ENCODE results near the gene CASP8AP2. TPM values are rescaled to one million over a fixed set of nuclear protein-coding genes. Genes with fewer than 3 reads are reported as not detected.

Gene CASP8AP2
- total and polyA plus RNA-seq, 2 donors (not counting 3 experiments of a cell fraction or from before 2014, with no cell fraction given): 4.7 to 22.0 TPM

DNA sequence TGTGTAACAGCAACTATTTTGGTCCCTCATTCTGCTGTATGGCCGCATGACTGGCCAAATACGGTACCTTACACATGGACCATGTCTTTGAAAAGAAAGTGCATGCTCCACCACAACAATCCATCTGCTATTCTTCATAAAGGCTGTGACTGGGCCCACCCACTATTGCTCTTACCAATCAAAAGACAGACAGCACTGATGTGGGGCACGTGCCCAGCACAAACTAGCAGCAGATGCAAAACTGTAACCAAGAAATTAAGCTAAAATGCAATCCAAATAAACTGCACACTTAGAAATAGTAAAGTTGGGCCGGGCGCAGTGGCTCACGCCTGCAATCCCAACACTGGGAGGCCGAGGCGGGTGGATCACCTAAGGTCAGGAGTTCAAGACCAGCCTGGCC, 30.6 kb upstream of the CASP8AP2 start:
- CTCF ChIA-PET: interaction anchor here (0.6 to 2.1 kb wide), 3 partner anchors 13 to 20 kb away, joined by 3 to 7 read pairs (median 5); no protein-coding TSS in a partner anchor
- H3K27me3 ChIP-seq (ENCODE audit: control insufficient read depth in 2 of 2, insufficient read depth in 2 of 2, low read length in 2 of 2): no peaks in the 10 kb centered on the region
- H2AFZ ChIP-seq (ENCODE audit: low read depth, low read length): no peak overlapping the region
- intact Hi-C loops (cut with micrococcal nuclease): no loop called here
- no peaks in the 10 kb centered on the region for H4K20me1 ChIP-seq (replicated peaks; ENCODE audit: control insufficient read depth, extremely low read depth, insufficient read depth, low read length)
- H3K79me2 ChIP-seq (ENCODE audit: control insufficient read depth, insufficient read depth, low read length): peaks cover 7% of the 10 kb centered on the region
- no peak for TF ChIP-seq GATA2 (IDR thresholded peaks at IDR 0.05; ENCODE audit: insufficient read depth, insufficient read length, low read depth, low read length)
- TF ChIP-seq, protein P1, sequence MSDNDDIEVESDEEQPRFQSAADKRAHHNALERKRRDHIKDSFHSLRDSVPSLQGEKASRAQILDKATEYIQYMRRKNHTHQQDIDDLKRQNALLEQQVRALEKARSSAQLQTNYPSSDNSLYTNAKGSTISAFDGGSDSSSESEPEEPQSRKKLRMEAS (IDR thresholded peaks at IDR 0.05; ENCODE audit: insufficient read depth, insufficient read length): no peak
- TF ChIP-seq, protein P2, sequence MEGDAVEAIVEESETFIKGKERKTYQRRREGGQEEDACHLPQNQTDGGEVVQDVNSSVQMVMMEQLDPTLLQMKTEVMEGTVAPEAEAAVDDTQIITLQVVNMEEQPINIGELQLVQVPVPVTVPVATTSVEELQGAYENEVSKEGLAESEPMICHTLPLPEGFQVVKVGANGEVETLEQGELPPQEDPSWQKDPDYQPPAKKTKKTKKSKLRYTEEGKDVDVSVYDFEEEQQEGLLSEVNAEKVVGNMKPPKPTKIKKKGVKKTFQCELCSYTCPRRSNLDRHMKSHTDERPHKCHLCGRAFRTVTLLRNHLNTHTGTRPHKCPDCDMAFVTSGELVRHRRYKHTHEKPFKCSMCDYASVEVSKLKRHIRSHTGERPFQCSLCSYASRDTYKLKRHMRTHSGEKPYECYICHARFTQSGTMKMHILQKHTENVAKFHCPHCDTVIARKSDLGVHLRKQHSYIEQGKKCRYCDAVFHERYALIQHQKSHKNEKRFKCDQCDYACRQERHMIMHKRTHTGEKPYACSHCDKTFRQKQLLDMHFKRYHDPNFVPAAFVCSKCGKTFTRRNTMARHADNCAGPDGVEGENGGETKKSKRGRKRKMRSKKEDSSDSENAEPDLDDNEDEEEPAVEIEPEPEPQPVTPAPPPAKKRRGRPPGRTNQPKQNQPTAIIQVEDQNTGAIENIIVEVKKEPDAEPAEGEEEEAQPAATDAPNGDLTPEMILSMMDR (IDR thresholded peaks at IDR 0.05; ENCODE audit: extremely low read depth in 1 of 2, insufficient read depth in 1 of 2, low read depth in 1 of 2, low read length in 2 of 2): no peak
- no peak for TF ChIP-seq MYC (IDR thresholded peaks at IDR 0.05; ENCODE audit: low read depth, low read length)
- dilution Hi-C loops (cut with MboI; ENCODE audit: extremely low pct_ligation_motif_present, low sequenced_read_pairs): no loop called here
- peaks cover 0 to 2% of the 10 kb centered on the region in 2 experiments for H3K36me3 ChIP-seq (ENCODE audit: control insufficient read depth in 2 of 2, extremely low read depth in 1 of 2, insufficient read depth in 2 of 2, low read length in 2 of 2)
- H3K9me1 ChIP-seq (replicated peaks; ENCODE audit: control insufficient read depth, extremely low read depth, insufficient read depth, low read length): no peaks in the 10 kb centered on the region
- H3K4me1 ChIP-seq (ENCODE audit: control insufficient read depth, extremely low read depth, insufficient read depth, low read length): no peaks in the 10 kb centered on the region
- no peak overlapping the region for H3K4me2 ChIP-seq (ENCODE audit: insufficient read depth, low read length)
- H3K27ac ChIP-seq (ENCODE audit: insufficient read depth, low read depth, low read length): no peak overlapping the region
- no TSS peak for BruUV-seq (replicated peaks)
- no peak for FAIRE-seq
- no peak for DNase-seq (ENCODE audit: low read depth, low spot score)
- no peaks in the 10 kb centered on the region for H3K9me3 ChIP-seq (replicated peaks; ENCODE audit: control insufficient read depth, insufficient read depth, low read length)
- H3K4me3 ChIP-seq (replicated peaks in 1 of 3; ENCODE audit: insufficient read depth in 1 of 3, low read depth in 1 of 3, low read length in 3 of 3): no peak overlapping the region
- POLR2A ChIA-PET: no interaction called here
- H3K9ac ChIP-seq (replicated peaks; ENCODE audit: extremely low read depth, insufficient read depth, low read length): no peak overlapping the region

DNA sequence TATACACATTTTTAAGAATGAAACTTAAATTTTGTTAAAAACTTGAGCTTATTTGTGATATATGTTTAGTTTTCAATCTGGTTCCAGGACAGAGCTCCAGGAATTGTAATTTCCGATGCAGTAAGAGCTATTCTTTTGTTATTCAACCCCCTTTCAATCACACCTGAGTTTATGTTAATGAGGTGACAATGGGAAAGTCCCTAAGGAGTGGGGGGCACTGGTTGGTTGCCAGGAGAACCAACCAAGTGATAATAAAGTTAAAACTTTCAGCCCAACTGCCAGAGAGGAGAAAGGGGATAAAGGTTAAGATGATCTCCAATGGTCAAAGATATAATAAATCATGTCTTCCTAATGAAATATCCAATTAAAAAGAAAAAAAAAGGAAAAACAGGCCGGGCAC, 29.9 kb upstream of the CASP8AP2 start:
- H3K79me2 ChIP-seq (ENCODE audit: control insufficient read depth, insufficient read depth, low read length): peaks cover 9% of the 10 kb centered on the region
- no peaks in the 10 kb centered on the region for H3K9me3 ChIP-seq (replicated peaks; ENCODE audit: control insufficient read depth, insufficient read depth, low read length)
- FAIRE-seq (no peak), DNase-seq (ENCODE audit: low read depth, low spot score) (no peak)
- no peaks in the 10 kb centered on the region for H4K20me1 ChIP-seq (replicated peaks; ENCODE audit: control insufficient read depth, extremely low read depth, insufficient read depth, low read length)
- no peak overlapping the region for H3K9ac ChIP-seq (replicated peaks; ENCODE audit: extremely low read depth, insufficient read depth, low read length)
- H2AFZ ChIP-seq (ENCODE audit: low read depth, low read length): no peak overlapping the region
- CTCF ChIA-PET: interaction anchor here (0.6 to 2.1 kb wide), 3 partner anchors 9 to 14 kb away, joined by 3 to 7 read pairs (median 4); no protein-coding TSS in a partner anchor
- TF ChIP-seq JUN (IDR thresholded peaks at IDR 0.05; ENCODE audit: borderline replicate concordance, insufficient read depth, insufficient read length, low read depth) (no peak), FOS (IDR thresholded peaks at IDR 0.05; ENCODE audit: borderline replicate concordance, insufficient read depth, low read length) (no peak), EZH2 (IDR thresholded peaks at IDR 0.05; ENCODE audit: borderline replicate concordance, low read depth, low read length, severe bottlenecking) (no peak), GATA2 (IDR thresholded peaks at IDR 0.05; ENCODE audit: insufficient read depth, insufficient read length, low read depth, low read length) (no peak), MYC (IDR thresholded peaks at IDR 0.05; ENCODE audit: low read depth, low read length) (no peak), POLR2AphosphoS5 (IDR thresholded peaks at IDR 0.05; ENCODE audit: insufficient read depth, low read depth, low read length) (no peak), POLR2A (IDR thresholded peaks at IDR 0.05; ENCODE audit: low read depth, low read length) (no peak)
- TF ChIP-seq, protein P2 (IDR thresholded peaks at IDR 0.05; ENCODE audit: extremely low read depth in 1 of 2, insufficient read depth in 1 of 2, low read depth in 1 of 2, low read length in 2 of 2): no peak
- TF ChIP-seq, protein P1 (IDR thresholded peaks at IDR 0.05; ENCODE audit: insufficient read depth, insufficient read length): no peak
- no TSS peak for BruUV-seq (replicated peaks)
- dilution Hi-C loops (cut with MboI; ENCODE audit: extremely low pct_ligation_motif_present, low sequenced_read_pairs): no loop called here
- POLR2A ChIA-PET: no interaction called here
- H3K4me2 ChIP-seq (ENCODE audit: insufficient read depth, low read length): no peak overlapping the region
- H3K4me1 ChIP-seq (ENCODE audit: control insufficient read depth, extremely low read depth, insufficient read depth, low read length): no peaks in the 10 kb centered on the region
- intact Hi-C loops (cut with micrococcal nuclease): no loop called here
- H3K36me3 ChIP-seq (ENCODE audit: control insufficient read depth in 2 of 2, extremely low read depth in 1 of 2, insufficient read depth in 2 of 2, low read length in 2 of 2): peaks cover 0 to 2% of the 10 kb centered on the region in 2 experiments
- no peak overlapping the region for H3K27ac ChIP-seq (ENCODE audit: insufficient read depth, low read depth, low read length)
- no peaks in the 10 kb centered on the region for H3K9me1 ChIP-seq (replicated peaks; ENCODE audit: control insufficient read depth, extremely low read depth, insufficient read depth, low read length)
- no peak overlapping the region for H3K4me3 ChIP-seq (replicated peaks in 1 of 3; ENCODE audit: insufficient read depth in 1 of 3, low read depth in 1 of 3, low read length in 3 of 3)
- H3K27me3 ChIP-seq (ENCODE audit: control insufficient read depth in 2 of 2, insufficient read depth in 2 of 2, low read length in 2 of 2): no peaks in the 10 kb centered on the region
